Testis (tissue), 2 donors: ENCODE data around the gene GLO1.

Experiments used
- POLR2A ChIP-seq: fragments of 450-650 bp; IDR thresholded peaks from one replicate; pipeline ENCODE4 v1.6.1; 2017; ENCODE audit warnings: antibody characterized with exemption, mild to moderate bottlenecking, moderate library complexity
- TF ChIP-seq, protein P1 (sequence below), 3 experiments: fragments of 450-650 bp in 2 of 3; fragments of 200-600 bp in 1 of 3; sonication (generic) in 1 of 3; IDR thresholded peaks; one replicate each; pipeline ENCODE4 v1.5.1; 2016 to 2019; ENCODE audit warnings: antibody characterized with exemption in 3 of 3, mild to moderate bottlenecking in 2 of 3, moderate library complexity in 1 of 3

DNA sequence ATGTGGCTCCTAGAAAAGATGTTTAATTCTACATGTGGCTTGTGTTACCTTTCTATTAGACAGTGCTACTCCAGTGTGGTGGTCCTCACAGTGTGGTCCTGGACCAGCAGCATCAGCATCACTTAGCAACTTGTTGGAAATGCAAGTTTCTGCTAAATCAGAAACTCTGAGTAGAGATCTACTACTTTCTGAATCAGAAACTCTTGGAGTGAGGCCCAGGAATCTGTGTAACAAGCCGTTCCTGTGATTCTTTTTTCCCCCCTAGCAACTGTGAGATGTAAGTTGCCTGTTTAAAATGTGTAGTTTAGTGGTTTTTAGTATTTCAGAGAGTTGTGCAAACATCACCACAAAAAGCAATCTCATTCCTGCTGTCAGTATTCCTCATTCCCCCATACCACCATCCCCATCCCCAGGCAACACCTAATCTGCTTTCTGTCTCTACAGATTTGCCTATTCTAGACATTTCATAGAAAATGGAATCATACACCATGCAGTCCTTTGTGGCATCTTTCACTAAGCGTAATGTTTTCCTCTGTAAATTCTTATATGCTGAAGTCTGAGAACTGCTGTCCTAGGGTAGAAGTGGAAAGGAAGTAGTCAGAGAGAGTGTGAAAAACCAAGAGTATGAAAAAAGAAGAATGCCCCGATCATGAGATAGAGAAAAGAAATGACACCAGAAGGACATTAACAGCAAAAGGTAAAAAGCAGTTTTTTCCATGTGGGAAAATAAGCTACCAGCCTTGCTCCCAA, 44.4 kb downstream of the GLO1 start:
- TF ChIP-seq, protein P1, sequence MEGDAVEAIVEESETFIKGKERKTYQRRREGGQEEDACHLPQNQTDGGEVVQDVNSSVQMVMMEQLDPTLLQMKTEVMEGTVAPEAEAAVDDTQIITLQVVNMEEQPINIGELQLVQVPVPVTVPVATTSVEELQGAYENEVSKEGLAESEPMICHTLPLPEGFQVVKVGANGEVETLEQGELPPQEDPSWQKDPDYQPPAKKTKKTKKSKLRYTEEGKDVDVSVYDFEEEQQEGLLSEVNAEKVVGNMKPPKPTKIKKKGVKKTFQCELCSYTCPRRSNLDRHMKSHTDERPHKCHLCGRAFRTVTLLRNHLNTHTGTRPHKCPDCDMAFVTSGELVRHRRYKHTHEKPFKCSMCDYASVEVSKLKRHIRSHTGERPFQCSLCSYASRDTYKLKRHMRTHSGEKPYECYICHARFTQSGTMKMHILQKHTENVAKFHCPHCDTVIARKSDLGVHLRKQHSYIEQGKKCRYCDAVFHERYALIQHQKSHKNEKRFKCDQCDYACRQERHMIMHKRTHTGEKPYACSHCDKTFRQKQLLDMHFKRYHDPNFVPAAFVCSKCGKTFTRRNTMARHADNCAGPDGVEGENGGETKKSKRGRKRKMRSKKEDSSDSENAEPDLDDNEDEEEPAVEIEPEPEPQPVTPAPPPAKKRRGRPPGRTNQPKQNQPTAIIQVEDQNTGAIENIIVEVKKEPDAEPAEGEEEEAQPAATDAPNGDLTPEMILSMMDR (IDR thresholded peaks at IDR 0.05): no peak
- no peak for TF ChIP-seq POLR2A
